Liver (tissue), 9 donors: ENCODE measurements around the gene HTR4. TPM values are rescaled to one million over a fixed set of nuclear protein-coding genes. Genes with fewer than 3 reads are reported as not detected.

Source experiments
- DNase-seq: peaks from one replicate; pipeline ENCODE4 v3.0.0-alpha.2; 2017; ENCODE audit warnings: low spot score
- H3K27ac ChIP-seq, 2 donors: one replicate each; pipeline ENCODE4 v1.7.0; 2013; ENCODE audit warnings: inconsistent platforms in 2 of 2, low read length in 2 of 2, control low read depth in 1 of 2, low read depth in 1 of 2, mild to moderate bottlenecking in 1 of 2
- H3K27me3 ChIP-seq, 4 donors: one replicate each; pipeline versions ENCODE4 v1.6.1 to v1.7.0; 2013; ENCODE audit warnings: low read length in 3 of 4, inconsistent platforms in 1 of 4, mild to moderate bottlenecking in 1 of 4, moderate library complexity in 1 of 4; ENCODE audit not compliant: control insufficient read depth in 4 of 4, insufficient read depth in 4 of 4
- H3K36me3 ChIP-seq, 4 donors: one replicate each; pipeline versions ENCODE4 v1.6.1 to v1.7.0; 2013; ENCODE audit warnings: low read length in 3 of 4, mild to moderate bottlenecking in 3 of 4, low read depth in 1 of 4, moderate library complexity in 1 of 4; ENCODE audit not compliant: control insufficient read depth in 4 of 4, insufficient read depth in 3 of 4
- H3K4me1 ChIP-seq, 4 donors: one replicate each; pipeline versions ENCODE4 v1.6.1 to v1.7.0; 2013; ENCODE audit warnings: low read length in 3 of 4, mild to moderate bottlenecking in 3 of 4, moderate library complexity in 1 of 4; ENCODE audit not compliant: control insufficient read depth in 4 of 4, insufficient read depth in 4 of 4
- H3K4me3 ChIP-seq, 3 donors: one replicate each; pipeline versions ENCODE4 v1.6.1 to v1.7.0; 2013; ENCODE audit warnings: low read length in 3 of 3, control low read depth in 1 of 3, low read depth in 1 of 3, mild to moderate bottlenecking in 1 of 3
- H3K9ac ChIP-seq, 2 donors: one replicate each; pipeline ENCODE4 v1.7.0; 2013; ENCODE audit warnings: low read length in 2 of 2, mild to moderate bottlenecking in 2 of 2, moderate library complexity in 2 of 2, control low read depth in 1 of 2, low read depth in 1 of 2
- H3K9me3 ChIP-seq, 4 donors: one replicate each; pipeline versions ENCODE4 v1.6.1 to v1.7.0; 2013; ENCODE audit warnings: low read length in 3 of 4; ENCODE audit not compliant: control insufficient read depth in 4 of 4
- ATF3 ChIP-seq: IDR thresholded peaks from 2 replicates; pipeline ENCODE4 v1.6.1; 2016; ENCODE audit warnings: antibody characterized with exemption
- EGR1 ChIP-seq, 2 donors: IDR thresholded peaks; 2 replicates each; pipeline ENCODE4 v1.6.1; 2016 to 2018; ENCODE audit warnings: antibody characterized with exemption in 2 of 2, low read depth in 2 of 2
- FOXA1 ChIP-seq: IDR thresholded peaks from 2 replicates; pipeline ENCODE4 v1.6.1; 2016; ENCODE audit warnings: antibody characterized with exemption
- FOXA2 ChIP-seq: IDR thresholded peaks from 2 replicates; pipeline ENCODE4 v1.6.1; 2016; ENCODE audit warnings: antibody characterized with exemption
- GABPA ChIP-seq, 2 donors: IDR thresholded peaks in 1 of 2; conservative IDR thresholded peaks in 1 of 2; 2 replicates each; pipeline ENCODE4 v1.6.1; 2016; ENCODE audit warnings: antibody characterized with exemption in 2 of 2, mild to moderate bottlenecking in 1 of 2, moderate library complexity in 1 of 2
- HNF4A ChIP-seq, 2 donors: conservative IDR thresholded peaks; 2 replicates each; pipeline ENCODE4 v1.6.1; 2016; ENCODE audit warnings: antibody characterized with exemption in 2 of 2, mild to moderate bottlenecking in 2 of 2
- HNF4G ChIP-seq: IDR thresholded peaks from 2 replicates; pipeline ENCODE4 v1.6.1; 2016; ENCODE audit warnings: antibody characterized with exemption
- JUND ChIP-seq, 2 donors: IDR thresholded peaks; 2 replicates each; pipeline ENCODE4 v1.6.1; 2016; ENCODE audit warnings: antibody characterized with exemption in 2 of 2
- NR2F2 ChIP-seq: IDR thresholded peaks from 2 replicates; pipeline ENCODE4 v1.6.1; 2016; ENCODE audit warnings: antibody characterized with exemption
- RAD21 ChIP-seq, 2 donors: IDR thresholded peaks; 2 replicates each; pipeline ENCODE4 v1.6.1; 2016; ENCODE audit warnings: antibody characterized with exemption in 2 of 2, mild to moderate bottlenecking in 2 of 2
- REST ChIP-seq: IDR thresholded peaks from 2 replicates; pipeline ENCODE4 v1.6.1; 2016; ENCODE audit warnings: antibody characterized with exemption, mild to moderate bottlenecking
- RXRA ChIP-seq, 2 donors: IDR thresholded peaks; 2 replicates each; pipeline ENCODE4 v1.6.1; 2017 to 2018; ENCODE audit warnings: antibody characterized with exemption in 2 of 2, mild to moderate bottlenecking in 1 of 2
- SP1 ChIP-seq: IDR thresholded peaks from 2 replicates; pipeline ENCODE4 v1.6.1; 2018; ENCODE audit warnings: antibody characterized with exemption, mild to moderate bottlenecking
- TAF1 ChIP-seq: conservative IDR thresholded peaks from 2 replicates; pipeline ENCODE4 v1.6.1; 2016; ENCODE audit warnings: antibody characterized with exemption, mild to moderate bottlenecking
- YY1 ChIP-seq: IDR thresholded peaks from 2 replicates; pipeline ENCODE4 v1.6.1; 2016; ENCODE audit warnings: antibody characterized with exemption, mild to moderate bottlenecking
- WGBS: extraction: QIAGEN DNeasy Blood & Tissue Kit; methylation state at CpG from one replicate; pipeline ENCODE4 v1.1.7; 2013; 5-methylcytosine and 5-hydroxymethylcytosine counted together
- polyA plus RNA-seq, 2 donors: library from polyadenylated mRNA; stranded (reverse) in 1 of 2; unstranded in 1 of 2; fragments of 200-250 nt in 1 of 2; fragments of >200 nt in 1 of 2; fragmentation: Nextera tagmentation in 1 of 2; extraction: Ambion mirVana in 1 of 2; gene quantifications; one replicate each; pipeline versions ENCODE4 v1.2.1 to v1.2.3, GENCODE V29; 2013 to 2015
- total RNA-seq, 2 donors: library from RNA; depleted of rRNA; stranded (reverse); fragments of >200 nt; gene quantifications; one replicate each; pipeline ENCODE4 v1.2.3, GENCODE V29; 2014
- TF ChIP-seq, protein P1 (sequence below): fragments of 150-350 bp; IDR thresholded peaks from 2 replicates; pipeline ENCODE4 v1.5.1; 2017; ENCODE audit warnings: improper control_type of control experiment, low read depth, low read length; ENCODE audit not compliant: missing input control
- TF ChIP-seq, protein P2 (sequence below): IDR thresholded peaks from 2 replicates; pipeline ENCODE4 v1.6.1; 2016; ENCODE audit warnings: antibody characterized with exemption
- TF ChIP-seq, protein P3 (sequence below): IDR thresholded peaks from 2 replicates; pipeline ENCODE4 v1.6.1; 2016; ENCODE audit warnings: antibody characterized with exemption
- donor health status: healthy.
- donor health status: healthy.
- donor health status: healthy.
- donor health status: healthy.
- donor health status: healthy.

The HTR4 gene
- total and polyA plus RNA-seq, 4 donors: 0.19 to 2.4 (median 0.98) TPM

DNA sequence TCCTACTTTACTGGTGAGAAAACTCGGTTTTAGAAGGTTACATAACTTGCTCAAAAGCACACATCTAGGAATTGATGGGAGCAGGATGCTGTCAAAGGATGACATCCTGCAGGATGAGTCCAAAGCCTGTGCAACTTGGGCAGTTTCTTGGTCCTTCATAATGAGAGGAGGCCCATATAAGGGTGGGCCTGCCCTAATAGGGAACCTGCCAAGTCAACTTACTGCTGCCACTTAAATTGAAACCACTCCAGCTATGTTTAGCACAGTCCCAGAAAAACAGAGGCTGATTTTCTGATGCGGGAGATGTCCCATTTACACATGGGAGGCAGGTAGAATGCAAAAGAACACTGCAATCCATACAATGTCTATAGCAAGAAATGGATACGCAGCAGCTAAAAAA lies 208.7 kb downstream of the HTR4 start:
- Histone ChIP-seq H3K9me3 (no peaks in the 10 kb centered on the region), H3K36me3 (peaks cover 1 to 27% (median 13%) of the 10 kb centered on the region in 4 donors), H3K4me3 (no peak overlapping the region), H3K27ac (no peak overlapping the region), H3K4me1 (peaks cover 0 to 3% (median 1%) of the 10 kb centered on the region in 4 donors), H3K9ac (no peak overlapping the region), H3K27me3 (no peaks in the 10 kb centered on the region)
- DNase-seq: no peak
- no peak for TF ChIP-seq RAD21 (IDR thresholded peaks at IDR 0.05)
- no peak for TF ChIP-seq YY1
- no peak for TF ChIP-seq ATF3
- TF ChIP-seq, protein P1, sequence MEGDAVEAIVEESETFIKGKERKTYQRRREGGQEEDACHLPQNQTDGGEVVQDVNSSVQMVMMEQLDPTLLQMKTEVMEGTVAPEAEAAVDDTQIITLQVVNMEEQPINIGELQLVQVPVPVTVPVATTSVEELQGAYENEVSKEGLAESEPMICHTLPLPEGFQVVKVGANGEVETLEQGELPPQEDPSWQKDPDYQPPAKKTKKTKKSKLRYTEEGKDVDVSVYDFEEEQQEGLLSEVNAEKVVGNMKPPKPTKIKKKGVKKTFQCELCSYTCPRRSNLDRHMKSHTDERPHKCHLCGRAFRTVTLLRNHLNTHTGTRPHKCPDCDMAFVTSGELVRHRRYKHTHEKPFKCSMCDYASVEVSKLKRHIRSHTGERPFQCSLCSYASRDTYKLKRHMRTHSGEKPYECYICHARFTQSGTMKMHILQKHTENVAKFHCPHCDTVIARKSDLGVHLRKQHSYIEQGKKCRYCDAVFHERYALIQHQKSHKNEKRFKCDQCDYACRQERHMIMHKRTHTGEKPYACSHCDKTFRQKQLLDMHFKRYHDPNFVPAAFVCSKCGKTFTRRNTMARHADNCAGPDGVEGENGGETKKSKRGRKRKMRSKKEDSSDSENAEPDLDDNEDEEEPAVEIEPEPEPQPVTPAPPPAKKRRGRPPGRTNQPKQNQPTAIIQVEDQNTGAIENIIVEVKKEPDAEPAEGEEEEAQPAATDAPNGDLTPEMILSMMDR: no peak
- no peak for TF ChIP-seq RXRA (IDR thresholded peaks at IDR 0.05)
- TF ChIP-seq FOXA2: no peak
- TF ChIP-seq JUND (IDR thresholded peaks at IDR 0.05): no peak
- no peak for TF ChIP-seq EGR1 (IDR thresholded peaks at IDR 0.05; ENCODE audit: low read depth in 2 of 2)
- TF ChIP-seq NR2F2: no peak
- no peak for TF ChIP-seq GABPA (IDR thresholded peaks at IDR 0.05 in 1 of 2, conservative IDR thresholded peaks at IDR 0.05 in 1 of 2)
- TF ChIP-seq SP1: no peak
- no peak for TF ChIP-seq HNF4A (conservative IDR thresholded peaks at IDR 0.05)
- TF ChIP-seq, protein P2, sequence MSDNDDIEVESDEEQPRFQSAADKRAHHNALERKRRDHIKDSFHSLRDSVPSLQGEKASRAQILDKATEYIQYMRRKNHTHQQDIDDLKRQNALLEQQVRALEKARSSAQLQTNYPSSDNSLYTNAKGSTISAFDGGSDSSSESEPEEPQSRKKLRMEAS: no peak
- no peak for TF ChIP-seq HNF4G
- TF ChIP-seq, protein P3, sequence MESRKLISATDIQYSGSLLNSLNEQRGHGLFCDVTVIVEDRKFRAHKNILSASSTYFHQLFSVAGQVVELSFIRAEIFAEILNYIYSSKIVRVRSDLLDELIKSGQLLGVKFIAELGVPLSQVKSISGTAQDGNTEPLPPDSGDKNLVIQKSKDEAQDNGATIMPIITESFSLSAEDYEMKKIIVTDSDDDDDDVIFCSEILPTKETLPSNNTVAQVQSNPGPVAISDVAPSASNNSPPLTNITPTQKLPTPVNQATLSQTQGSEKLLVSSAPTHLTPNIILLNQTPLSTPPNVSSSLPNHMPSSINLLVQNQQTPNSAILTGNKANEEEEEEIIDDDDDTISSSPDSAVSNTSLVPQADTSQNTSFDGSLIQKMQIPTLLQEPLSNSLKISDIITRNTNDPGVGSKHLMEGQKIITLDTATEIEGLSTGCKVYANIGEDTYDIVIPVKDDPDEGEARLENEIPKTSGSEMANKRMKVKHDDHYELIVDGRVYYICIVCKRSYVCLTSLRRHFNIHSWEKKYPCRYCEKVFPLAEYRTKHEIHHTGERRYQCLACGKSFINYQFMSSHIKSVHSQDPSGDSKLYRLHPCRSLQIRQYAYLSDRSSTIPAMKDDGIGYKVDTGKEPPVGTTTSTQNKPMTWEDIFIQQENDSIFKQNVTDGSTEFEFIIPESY: no peak
- TF ChIP-seq TAF1: no peak
- TF ChIP-seq FOXA1: no peak
- WGBS: 72% methylated on average over 3 of the region's 3 CpGs

DNA sequence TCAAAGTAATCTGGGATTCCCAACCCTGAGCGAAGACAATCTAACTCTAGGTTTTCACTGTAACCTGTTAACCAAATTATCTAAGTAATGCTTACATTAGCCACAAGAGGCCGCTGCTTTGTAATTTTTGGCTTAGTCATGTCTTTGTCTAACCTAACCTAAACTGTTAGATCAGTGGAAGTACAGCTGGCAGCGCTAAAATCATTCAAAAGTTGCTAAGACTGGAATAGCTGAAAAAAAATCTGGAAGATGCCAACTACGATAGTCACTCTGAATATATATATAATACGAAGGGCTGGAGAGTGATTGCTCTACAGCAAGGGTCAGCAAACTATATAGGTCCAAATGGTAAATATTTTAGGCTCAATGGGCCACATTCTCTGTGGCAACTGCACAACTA lies 210.3 kb downstream of the HTR4 start:
- H3K4me1 ChIP-seq: peaks cover 0 to 3% (median 1%) of the 10 kb centered on the region in 4 donors
- H3K9me3 ChIP-seq: no peaks in the 10 kb centered on the region
- TF ChIP-seq ATF3 (no peak), RAD21 (IDR thresholded peaks at IDR 0.05) (peak; percentile 96), RXRA (IDR thresholded peaks at IDR 0.05) (peak; percentile 20 to 38), REST (no peak), EGR1 (IDR thresholded peaks at IDR 0.05; ENCODE audit: low read depth in 2 of 2) (no peak), FOXA2 (no peak), FOXA1 (no peak), NR2F2 (no peak)
- TF ChIP-seq, protein P2: peak; percentile 15
- TF ChIP-seq, protein P1: peak; percentile 77
- DNase-seq: no peak
- no peak overlapping the region for H3K9ac ChIP-seq
- H3K4me3 ChIP-seq: no peak overlapping the region
- H3K27me3 ChIP-seq: no peaks in the 10 kb centered on the region
- H3K27ac ChIP-seq: no peak overlapping the region
- WGBS: 27% methylated on average over 5 of the region's 5 CpGs
- H3K36me3 ChIP-seq: peaks cover 1 to 43% (median 27%) of the 10 kb centered on the region in 4 donors
